Measurements from ENCODE around the gene HABP4. TPM values are rescaled to one million over a fixed set of nuclear protein-coding genes. Genes with fewer than 3 reads are reported as not detected.

The HABP4 gene
- total and polyA plus RNA-seq, 9 of the 15 experiments (the other 6 are each of a cell fraction or from before 2014, with no cell fraction given) = 0.38 to 2.4 (median 1.9) TPM

- H3K36me3 ChIP-seq (ENCODE audit: control insufficient read depth, insufficient read depth, low read length) = no peaks in the 10 kb centered on the region
- ATAC-seq = no peak
- no TSS peak for BruUV-seq (replicated peaks)
- no peaks in the 10 kb centered on the region for H3K9me3 ChIP-seq (replicated peaks; ENCODE audit: control insufficient read depth, insufficient read depth, low read depth, low read length)
- no peaks in the 10 kb centered on the region for H3K79me2 ChIP-seq (ENCODE audit: control insufficient read depth, insufficient read depth, low read length)
- no peak overlapping the region for H2AFZ ChIP-seq (ENCODE audit: low read depth, low read length)
- H3K4me2 ChIP-seq (ENCODE audit: insufficient read depth, low read length) = no peak overlapping the region
- H3K9ac ChIP-seq (ENCODE audit: insufficient read depth in 1 of 2, low read depth in 2 of 2, low read length in 2 of 2) = no peak overlapping the region
- intact Hi-C loops (cut with micrococcal nuclease) = no loop called here
- H3K27ac ChIP-seq (ENCODE audit: extremely low read depth, low read depth, low read length) = no peak overlapping the region
- DNase-seq (ENCODE audit: extremely low read depth in 1 of 4, low spot score in 3 of 4) = no peak
- WGBS (ENCODE audit: insufficient coverage, low coverage, missing lambda C conversion rate) = 11% methylated on average over 2 of the region's 2 CpGs
- ChIA-PET POLR2A (interaction anchor here (1.0 kb wide), 1 partner anchor 10 kb away, joined by 3 read pairs; no protein-coding TSS in a partner anchor), CTCF (ENCODE audit: low intra/inter-chr PET ratio) (no interaction called here)
- no peaks in the 10 kb centered on the region for H3K4me1 ChIP-seq (replicated peaks in 1 of 2; ENCODE audit: control insufficient read depth in 2 of 2, insufficient read depth in 2 of 2, low read length in 2 of 2)
- H3K27me3 ChIP-seq (ENCODE audit: control insufficient read depth in 2 of 2, insufficient read depth in 2 of 2, low read length in 2 of 2) = no peaks in the 10 kb centered on the region
- no peaks in the 10 kb centered on the region for H3K9me1 ChIP-seq (ENCODE audit: control insufficient read depth, insufficient read depth, low read length)
- in situ Hi-C loops (cut with MboI) = no loop called here
- TF ChIP-seq NCOA4 (IDR thresholded peaks at IDR 0.05; ENCODE audit: partially characterized antibody) (no peak), PKNOX1 (IDR thresholded peaks at IDR 0.05) (peak; percentile 69; the same call in 1 of the 2 replicates), RFX1 (IDR thresholded peaks at IDR 0.05) (no peak), RBM39 (optimal IDR thresholded peaks at IDR 0.05; ENCODE audit: low read depth, low read length) (no peak), TAF7 (tag; IDR thresholded peaks at IDR 0.05) (no peak), MEIS2 (IDR thresholded peaks at IDR 0.05; ENCODE audit: partially characterized antibody) (peak; percentile 25), C11orf30 (IDR thresholded peaks at IDR 0.05; ENCODE audit: low read depth) (0 out of 2 replicates have a peak, but pooled peaks have one; percentile 7)
- no peak overlapping the region for H3K4me3 ChIP-seq
- no peak for FAIRE-seq
- H4K20me1 ChIP-seq (replicated peaks; ENCODE audit: control insufficient read depth, insufficient read depth, low read length) = no peaks in the 10 kb centered on the region
These were observed 74.8 kb downstream of the HABP4 start for GRCh38 chr9:96524764-96525163.
